K562 (cell line): ENCODE results near the gene AMN1. TPM values are rescaled to one million over a fixed set of nuclear protein-coding genes. Genes with fewer than 3 reads are reported as not detected.
A peak's percentile ranks its signal among the peaks of the same experiment; 100 is the strongest.

Source experiments
- C11orf30 ChIP-seq: fragments of 450-650 bp; IDR thresholded peaks from 2 replicates; pipeline ENCODE4 v1.6.1; 2016; ENCODE audit warnings: low read depth, mild to moderate bottlenecking
- CSDE1 ChIP-seq, 2 experiments: fragments of 450-650 bp; IDR thresholded peaks; 2 replicates each; pipeline ENCODE4 v1.6.1; 2016; ENCODE audit warnings: mild to moderate bottlenecking in 1 of 2
- DNMT1 ChIP-seq: fragments of 450-650 bp; IDR thresholded peaks from 2 replicates; pipeline ENCODE4 v1.6.1; 2016; ENCODE audit warnings: antibody characterized with exemption, mild to moderate bottlenecking
- ERF ChIP-seq: fragments of 450-650 bp; formaldehyde crosslinking; IDR thresholded peaks from 2 replicates; pipeline ENCODE4 v1.4.0; 2020; ENCODE audit warnings: mild to moderate bottlenecking, mixed read lengths
- FOSL1 ChIP-seq: fragments of 200-800 bp; sonication (Bioruptor generic); conservative IDR thresholded peaks from 2 replicates; pipeline ENCODE4 v1.6.1; 2016; ENCODE audit warnings: missing genetic modification characterization, missing compliant biosample characterization
- GTF2E2 ChIP-seq: fragments of 200-800 bp; sonication (Bioruptor generic); IDR thresholded peaks from 2 replicates; pipeline ENCODE4 v1.6.1; 2016; ENCODE audit warnings: missing genetic modification characterization, missing compliant biosample characterization
- HDGF ChIP-seq: fragments of 450-650 bp; IDR thresholded peaks from 2 replicates; pipeline ENCODE4 v1.6.1; 2016
- HMG20B ChIP-seq: fragments of 250-450 bp; sonication (Bioruptor Pico); IDR thresholded peaks from 2 replicates; pipeline ENCODE4 v1.5.0; 2021; ENCODE audit warnings: mild to moderate bottlenecking
- JUND ChIP-seq, 2 experiments: IDR thresholded peaks; 2 replicates in 1 of 2; 3 replicates in 1 of 2; pipeline ENCODE4 v1.6.1; 2011; ENCODE audit warnings: borderline replicate concordance in 2 of 2, low read depth in 2 of 2, low read length in 2 of 2, improper control_type of control experiment in 1 of 2, missing biosample characterization in 1 of 2, missing genetic modification characterization in 1 of 2, missing genetic modification reagents in 1 of 2
- LEF1 ChIP-seq: fragments of 450-650 bp; IDR thresholded peaks from 2 replicates; pipeline ENCODE4 v1.6.1; 2016; ENCODE audit warnings: mild to moderate bottlenecking
- MTF1 ChIP-seq: fragments of 250-450 bp; sonication (Bioruptor Pico); IDR thresholded peaks from 2 replicates; pipeline ENCODE4 v1.9.0; 2021; ENCODE audit warnings: moderate library complexity, mild to moderate bottlenecking, inconsistent platforms, borderline replicate concordance
- MXI1 ChIP-seq: IDR thresholded peaks from 2 replicates; pipeline ENCODE4 v1.6.1; 2011; ENCODE audit warnings: low read depth, mild to moderate bottlenecking, improper control_type of control experiment, low read length
- NCOA6 ChIP-seq: fragments of 450-650 bp; IDR thresholded peaks from 2 replicates; pipeline ENCODE4 v1.6.1; 2017; ENCODE audit warnings: mild to moderate bottlenecking
- POLR3G ChIP-seq: IDR thresholded peaks from 2 replicates; pipeline ENCODE4 v1.6.1; 2011; ENCODE audit not compliant: insufficient read length, insufficient replicate concordance; ENCODE audit errors: extremely low read depth
- PPARD ChIP-seq: fragments of 250-450 bp; sonication (Bioruptor Pico); IDR thresholded peaks from 2 replicates; pipeline ENCODE4 v1.8.0; 2022; ENCODE audit warnings: inconsistent platforms, mild to moderate bottlenecking, moderate library complexity
- SMARCC2 ChIP-seq: fragments of 450-650 bp; IDR thresholded peaks from 2 replicates; pipeline ENCODE4 v1.6.1; 2017; ENCODE audit warnings: antibody characterized with exemption, moderate library complexity, mild to moderate bottlenecking, low read depth
- STAG1 ChIP-seq: sonication (generic); formaldehyde crosslinking; IDR thresholded peaks from 2 replicates; pipeline ENCODE4 v1.5.0; 2020; ENCODE audit warnings: missing genetic modification reagents, borderline replicate concordance
- TEAD1 ChIP-seq, 2 experiments: fragments of 450-650 bp in 1 of 2; sonication (generic) in 1 of 2; formaldehyde crosslinking; IDR thresholded peaks; 2 replicates each; pipeline versions ENCODE4 v1.4.0 to v1.8.0; 2020 to 2022; ENCODE audit warnings: mild to moderate bottlenecking in 2 of 2, missing genetic modification reagents in 1 of 2
- YY1 ChIP-seq, 3 experiments: IDR thresholded peaks; 2 replicates each; pipeline ENCODE4 v1.6.1; 2011; ENCODE audit warnings: low read length in 2 of 3, mild to moderate bottlenecking in 2 of 3, moderate library complexity in 2 of 3, borderline replicate concordance in 1 of 3, control low read depth in 1 of 3, low read depth in 1 of 3; ENCODE audit not compliant: insufficient read depth in 3 of 3, insufficient replicate concordance in 2 of 3, control insufficient read depth in 1 of 3, insufficient read length in 1 of 3; ENCODE audit errors: extremely low read depth in 1 of 3
- ZNF277 ChIP-seq: fragments of 250-450 bp; sonication (Bioruptor Pico); IDR thresholded peaks from 2 replicates; pipeline ENCODE4 v1.8.0; 2022; ENCODE audit warnings: inconsistent platforms, mild to moderate bottlenecking, moderate library complexity, borderline replicate concordance
- ZNF551 ChIP-seq: fragments of 250-450 bp; sonication (Bioruptor Pico); IDR thresholded peaks from 2 replicates; pipeline ENCODE4 v1.5.0; 2021; ENCODE audit warnings: mild to moderate bottlenecking, moderate library complexity
- ZNF592 ChIP-seq: fragments of 450-650 bp; IDR thresholded peaks from 2 replicates; pipeline ENCODE4 v1.6.1; 2017; ENCODE audit warnings: antibody characterized with exemption, mild to moderate bottlenecking
- ZNF740 ChIP-seq, 3 experiments: fragments of 200-800 bp in 1 of 3; sonication (Bioruptor generic) in 1 of 3; sonication (generic) in 1 of 3; formaldehyde crosslinking in 1 of 3; IDR thresholded peaks; 2 replicates each; pipeline versions ENCODE4 v1.6.1 to v1.8.0; 2016 to 2022; ENCODE audit warnings: mild to moderate bottlenecking in 2 of 3, missing compliant biosample characterization in 2 of 3, missing genetic modification characterization in 2 of 3, missing genetic modification reagents in 1 of 3
- polyA plus RNA-seq, 8 experiments: library from polyadenylated mRNA; depleted of rRNA in 4 of 8; stranded (reverse) in 5 of 8; unstranded in 3 of 8; fragments of >200 nt; fragmentation: Nextera tagmentation in 2 of 8; fragmentation: Illumina TruSeq in 1 of 8; extraction: Ambion mirVana in 2 of 8; extraction: Trizol in 1 of 8; gene quantifications; 2 replicates each; pipeline versions ENCODE4 v1.2.1 to v1.2.3, GENCODE V29; 2011 to 2014; ENCODE audit warnings: inconsistent platforms in 1 of 8, missing spikeins in 1 of 8
- total RNA-seq, 7 experiments: library from RNA; depleted of rRNA in 6 of 7; stranded (reverse); fragments of >200 nt in 6 of 7; fragmentation: Illumina TruSeq in 2 of 7; extraction: Trizol in 2 of 7; gene quantifications; 2 replicates each; pipeline versions ENCODE4 v1.2.1 to v1.2.3, GENCODE V29; 2011 to 2021; ENCODE audit warnings: low replicate concordance in 1 of 7

The AMN1 gene
- total and polyA plus RNA-seq, 9 of the 15 experiments (the other 6 are each of a cell fraction or from before 2014, with no cell fraction given), result 5.2 to 27.6 (median 13.0) TPM

- TF ChIP-seq ZNF592, result peak; percentile 44; the same call in 1 of the 2 replicates
- no peak for TF ChIP-seq MTF1
- peak in 1 of 3 experiments; percentile 50 for TF ChIP-seq YY1 (IDR thresholded peaks at IDR 0.05; ENCODE audit: borderline replicate concordance in 1 of 3, control insufficient read depth in 1 of 3, extremely low read depth in 1 of 3, insufficient read depth in 3 of 3, insufficient read length in 1 of 3, insufficient replicate concordance in 2 of 3, low read depth in 1 of 3, low read length in 2 of 3)
- TF ChIP-seq ZNF277, result no peak
- TF ChIP-seq POLR3G, result no peak
- TF ChIP-seq HDGF, result no peak
- TF ChIP-seq JUND (IDR thresholded peaks at IDR 0.05; ENCODE audit: borderline replicate concordance, low read depth, low read length), result 0 out of 2 replicates have a peak, but pooled peaks have one; percentile 19
- no peak; the same call in 2 of the 3 replicates for TF ChIP-seq JUND (tag; IDR thresholded peaks at IDR 0.05; ENCODE audit: borderline replicate concordance, low read depth, low read length)
- TF ChIP-seq C11orf30, result no peak
- TF ChIP-seq LEF1, result 0 out of 2 replicates have a peak, but pooled peaks have one; percentile 35
- no peak for TF ChIP-seq GTF2E2 (tag)
- peak; percentile 67 for TF ChIP-seq FOSL1 (tag)
- TF ChIP-seq CSDE1 (IDR thresholded peaks at IDR 0.05), result no peak
- TF ChIP-seq ERF, result no peak
- TF ChIP-seq STAG1, result no peak
- no peak for TF ChIP-seq DNMT1
- TF ChIP-seq ZNF740 (CRISPR knock-in tag; IDR thresholded peaks at IDR 0.05), result no peak
- no peak for TF ChIP-seq ZNF740 (tag; IDR thresholded peaks at IDR 0.05)
- no peak for TF ChIP-seq SMARCC2
- TF ChIP-seq MXI1, result peak; percentile 89
- no peak for TF ChIP-seq TEAD1 (CRISPR knock-in tag; IDR thresholded peaks at IDR 0.05)
- TF ChIP-seq HMG20B (CRISPR knock-in tag), result no peak
- no peak for TF ChIP-seq NCOA6
- no peak for TF ChIP-seq PPARD (CRISPR knock-in tag)
- TF ChIP-seq ZNF551 (CRISPR knock-in tag), result no peak
These were observed 7.7 kb upstream of the AMN1 start (continued) for GRCh38 chr12:31736472-31736871.
